Heart left ventricle (tissue), 16 donors: ENCODE measurements around the gene OSGEP. TPM values are rescaled to one million over a fixed set of nuclear protein-coding genes. Genes with fewer than 3 reads are reported as not detected.

Experiments used
- ATAC-seq, 4 donors: fragments of 200-7000 bp; cut with Tn5 transposase; one replicate each; pipeline ENCODE4 v1.9.1; 2020 to 2022; ENCODE audit warnings: moderate library complexity in 4 of 4, mild to moderate bottlenecking in 3 of 4, moderate number of reproducible peaks in 1 of 4
- DNase-seq, 5 donors: peaks; one replicate each; pipeline ENCODE4 v3.0.0-alpha.2; 2020
- H3K27ac ChIP-seq, 12 donors: fragments of 200-600 bp; sonication (generic) in 4 of 12; one replicate each; pipeline versions ENCODE4 v1.5.0 to v1.8.0; 2016 to 2022; ENCODE audit warnings: mild to moderate bottlenecking in 2 of 12
- H3K27me3 ChIP-seq, 9 donors: fragments of 200-600 bp; sonication (generic) in 2 of 9; one replicate each; pipeline versions ENCODE4 v1.5.1 to v1.8.0; 2016 to 2022; ENCODE audit warnings: mild to moderate bottlenecking in 3 of 9
- H3K36me3 ChIP-seq, 9 donors: fragments of 200-600 bp; sonication (generic) in 2 of 9; one replicate each; pipeline versions ENCODE4 v1.5.0 to v1.8.0; 2018 to 2022; ENCODE audit warnings: mild to moderate bottlenecking in 2 of 9
- H3K4me1 ChIP-seq, 12 donors: fragments of 200-600 bp; sonication (generic) in 4 of 12; one replicate each; pipeline versions ENCODE4 v1.5.0 to v1.8.0; 2016 to 2022; ENCODE audit warnings: mild to moderate bottlenecking in 3 of 12
- H3K4me3 ChIP-seq, 12 donors: fragments of 200-600 bp; sonication (generic) in 4 of 12; one replicate each; pipeline versions ENCODE4 v1.5.0 to v1.8.0; 2017 to 2022; ENCODE audit warnings: mild to moderate bottlenecking in 9 of 12, moderate library complexity in 4 of 12
- H3K9me3 ChIP-seq, 12 donors: fragments of 200-600 bp; sonication (generic) in 4 of 12; one replicate each; pipeline versions ENCODE4 v1.5.0 to v1.8.0; 2016 to 2022; ENCODE audit warnings: mild to moderate bottlenecking in 1 of 12
- POLR2A ChIP-seq, 2 donors: fragments of 450-650 bp; IDR thresholded peaks; one replicate each; pipeline ENCODE4 v1.6.1; 2017; ENCODE audit warnings: antibody characterized with exemption in 2 of 2, mild to moderate bottlenecking in 2 of 2, moderate library complexity in 2 of 2
- WGBS, 4 donors: extraction: QIAGEN DNeasy Blood & Tissue Kit in 2 of 4; methylation state at CpG; one replicate each; pipeline versions ENCODE4 v1.1.5 to v1.1.7; 2013 to 2018; 5-methylcytosine and 5-hydroxymethylcytosine counted together
- intact Hi-C, 10 donors: fragments of 100-400 bp; cut with DNase I; formaldehyde crosslinking; loops; one replicate each; pipeline versions ENCODE4 v1.11.1 to v1.14.2; 2022
- polyA plus RNA-seq, 2 donors: library from polyadenylated mRNA; stranded (reverse); fragments of 200-250 nt; gene quantifications; one replicate each; pipeline ENCODE4 v1.2.3, GENCODE V29; 2013
- total RNA-seq, 9 donors: library from RNA; depleted of rRNA in 2 of 9; stranded (reverse); fragments of >200 nt in 2 of 9; fragmentation: NEBNext Ultra II Directional in 3 of 9; extraction: Animal tissue kit (Norgen Biotek cat#: 25700) in 3 of 9; gene quantifications; one replicate each; pipeline versions ENCODE4 v1.1.0 to v1.2.4, GENCODE V29; 2016 to 2023
- TF ChIP-seq, protein P1 (sequence below), 12 donors: fragments of 200-600 bp; sonication (generic) in 4 of 12; IDR thresholded peaks; one replicate each; pipeline versions ENCODE4 v1.5.0 to v1.8.0; 2018 to 2022; ENCODE audit warnings: antibody characterized with exemption in 12 of 12, mild to moderate bottlenecking in 5 of 12
- donor health status: ischemic (EF 13 %, LVEDD 7.1; RV severe dilation, severe dysfunction).
- donor health status: healthy with polysubstance abuse.
- donor health status: DM: no; HTN: yes; CAD: no.
- donor health status: DM: no; HTN: no; CAD: no.
- donor health status: ischemic (EF 25% LVEDD 6.9; RV normal size, moderate dysfunction).
- donor health status: ischemic (EF 25% LVEDD 5.7; RV mildly dilated, moderate dysfunction).
- donor health status: healthy.
- donor health status: DM: yes; HTN: yes; CAD: no.
- donor health status: ischemic (EF 35%, LVEDD 5.7; RV mildly dilated, moderate dysfunction).
- donor health status: nonischemic (EF 11% LVEDD 7.7; RV severe dilation, severe dysfunction).
- donor health status: DM: yes; HTN: yes; CAD: no.
- donor health status: PGD.
- donor health status: ischemic (EF 29% LVEDD 5.4; RV normal size, mild dysfunction).
- donor health status: nonischemic (EF 23%, LVEDD 6.1; RV moderate dilation, normal function).

The OSGEP gene
- total and polyA plus RNA-seq, 11 donors = 16.1 to 40.9 (median 21.6) TPM

DNA sequence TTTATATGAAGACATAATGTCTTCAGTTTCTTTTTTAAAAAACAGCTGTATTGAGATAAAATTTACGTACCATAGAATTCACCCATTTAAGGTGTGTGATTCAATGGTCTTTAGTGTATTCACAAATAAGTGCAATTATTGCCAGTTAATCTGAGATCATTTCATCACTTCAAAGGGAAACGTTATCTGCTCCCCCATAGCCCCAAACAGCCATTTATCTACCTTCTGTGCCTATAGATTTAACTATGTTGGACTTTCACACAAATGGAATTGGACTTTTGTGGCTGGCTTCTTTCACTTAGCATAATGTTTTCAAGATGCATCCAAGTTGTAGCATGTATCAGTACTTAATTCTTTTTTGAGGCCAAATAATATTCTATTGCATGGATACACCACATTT lies 24.3 kb upstream of the OSGEP start:
- 93 to 97% (median 96%) methylated on average over 2 of the region's 2 CpGs for WGBS, 4 donors
- H3K4me1 ChIP-seq = peaks cover 0 to 25% (median 16%) of the 10 kb centered on the region in 12 donors
- H3K9me3 ChIP-seq = no peaks in the 10 kb centered on the region
- intact Hi-C loops = no loop called here
- DNase-seq = no peak
- no peak overlapping the region for H3K4me3 ChIP-seq
- no peak for TF ChIP-seq POLR2A (IDR thresholded peaks at IDR 0.05)
- TF ChIP-seq, protein P1, sequence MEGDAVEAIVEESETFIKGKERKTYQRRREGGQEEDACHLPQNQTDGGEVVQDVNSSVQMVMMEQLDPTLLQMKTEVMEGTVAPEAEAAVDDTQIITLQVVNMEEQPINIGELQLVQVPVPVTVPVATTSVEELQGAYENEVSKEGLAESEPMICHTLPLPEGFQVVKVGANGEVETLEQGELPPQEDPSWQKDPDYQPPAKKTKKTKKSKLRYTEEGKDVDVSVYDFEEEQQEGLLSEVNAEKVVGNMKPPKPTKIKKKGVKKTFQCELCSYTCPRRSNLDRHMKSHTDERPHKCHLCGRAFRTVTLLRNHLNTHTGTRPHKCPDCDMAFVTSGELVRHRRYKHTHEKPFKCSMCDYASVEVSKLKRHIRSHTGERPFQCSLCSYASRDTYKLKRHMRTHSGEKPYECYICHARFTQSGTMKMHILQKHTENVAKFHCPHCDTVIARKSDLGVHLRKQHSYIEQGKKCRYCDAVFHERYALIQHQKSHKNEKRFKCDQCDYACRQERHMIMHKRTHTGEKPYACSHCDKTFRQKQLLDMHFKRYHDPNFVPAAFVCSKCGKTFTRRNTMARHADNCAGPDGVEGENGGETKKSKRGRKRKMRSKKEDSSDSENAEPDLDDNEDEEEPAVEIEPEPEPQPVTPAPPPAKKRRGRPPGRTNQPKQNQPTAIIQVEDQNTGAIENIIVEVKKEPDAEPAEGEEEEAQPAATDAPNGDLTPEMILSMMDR (IDR thresholded peaks at IDR 0.05) = no peak
- H3K27me3 ChIP-seq = no peaks in the 10 kb centered on the region
- peaks cover 0 to 45% (median 24%) of the 10 kb centered on the region in 9 donors for H3K36me3 ChIP-seq
- peak overlapping the region in 2 of 12 donors; percentile 67 to 87 for H3K27ac ChIP-seq
- no peak for ATAC-seq

DNA sequence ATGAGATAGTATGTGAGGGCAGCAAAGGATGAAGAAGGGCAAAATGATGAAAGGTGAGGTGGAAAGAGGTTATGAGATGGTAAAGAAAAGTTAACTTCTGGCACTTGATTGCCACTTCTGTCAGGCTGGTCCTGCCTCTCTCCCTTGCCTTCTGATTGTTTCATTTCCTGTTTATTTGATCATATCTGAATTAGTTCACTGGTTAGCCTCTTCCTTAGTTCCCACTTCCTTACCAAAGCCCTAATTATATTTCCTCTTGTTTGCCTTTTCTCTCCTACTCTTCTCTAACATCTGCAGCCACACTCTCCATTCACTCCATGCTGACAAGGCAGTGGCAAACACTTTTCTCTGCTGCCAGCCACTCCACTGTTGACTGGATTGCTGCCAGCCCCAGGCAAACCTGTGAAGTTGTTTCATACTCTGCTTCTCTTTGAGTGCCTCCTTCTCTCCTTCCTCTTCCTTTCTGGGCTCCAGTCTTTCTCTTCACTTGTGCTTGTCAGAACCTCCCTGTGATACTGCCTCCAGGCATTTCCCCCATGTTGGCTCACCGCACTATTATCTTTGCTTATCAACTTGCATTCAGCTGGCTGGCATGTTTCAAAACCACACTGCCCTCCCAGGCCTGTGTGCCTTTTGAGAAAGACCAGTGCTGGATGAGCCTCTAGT lies 22.7 kb upstream of the OSGEP start:
- 13 to 32% (median 22%) methylated on average over 1 of the region's 1 CpG for WGBS, 4 donors
- peaks cover 0 to 61% (median 30%) of the 10 kb centered on the region in 9 donors for H3K36me3 ChIP-seq
- peak overlapping the region in 10 of 12 donors; percentile 42 to 87 (median 58) for H3K27ac ChIP-seq
- H3K9me3 ChIP-seq = no peaks in the 10 kb centered on the region
- no peaks in the 10 kb centered on the region for H3K27me3 ChIP-seq
- DNase-seq (peak in 4 of 5 donors; percentile 35 to 60 (median 50)), ATAC-seq (peak; percentile 64 to 92 (median 84))
- TF ChIP-seq, protein P1 (IDR thresholded peaks at IDR 0.05) = no peak
- no peak for TF ChIP-seq POLR2A (IDR thresholded peaks at IDR 0.05)
- peak overlapping the region in 2 of 12 donors; percentile 10 to 17 for H3K4me3 ChIP-seq
- intact Hi-C loops = no loop called here
- H3K4me1 ChIP-seq = peaks cover 0 to 38% (median 18%) of the 10 kb centered on the region in 12 donors

DNA sequence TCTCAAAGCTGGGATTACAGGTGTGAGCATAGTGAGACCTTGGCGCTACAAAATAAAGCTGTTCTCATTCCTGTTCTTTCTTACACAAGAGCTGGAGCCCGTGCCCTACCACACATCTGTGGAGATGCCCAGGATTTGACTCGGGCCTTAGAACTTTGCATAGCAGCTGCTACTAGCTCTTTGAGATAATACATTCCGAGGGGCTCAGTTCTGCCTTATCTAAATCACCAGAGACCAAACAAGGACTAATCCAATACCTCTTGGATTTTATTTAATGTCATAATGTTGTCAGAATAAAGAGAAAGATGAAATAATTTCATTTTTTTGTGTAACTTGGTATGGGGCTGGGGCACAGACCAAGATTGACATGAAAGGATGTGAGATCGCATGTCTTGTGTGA lies 22.2 kb upstream of the OSGEP start:
- Histone ChIP-seq H3K4me1 (peaks cover 0 to 43% (median 20%) of the 10 kb centered on the region in 12 donors), H3K9me3 (no peaks in the 10 kb centered on the region), H3K36me3 (peaks cover 0 to 66% (median 30%) of the 10 kb centered on the region in 9 donors), H3K4me3 (no peak overlapping the region), H3K27ac (peak overlapping the region in 7 of 12 donors; percentile 46 to 87 (median 59)), H3K27me3 (no peaks in the 10 kb centered on the region)
- peak in 1 of 4 donors; percentile 21 for ATAC-seq
- TF ChIP-seq POLR2A (IDR thresholded peaks at IDR 0.05) = no peak
- TF ChIP-seq, protein P1 (IDR thresholded peaks at IDR 0.05) = no peak
- WGBS, 4 donors = 62 to 72% (median 66%) methylated on average over 5 of the region's 5 CpGs
- intact Hi-C loops = no loop called here
- DNase-seq = no peak

DNA sequence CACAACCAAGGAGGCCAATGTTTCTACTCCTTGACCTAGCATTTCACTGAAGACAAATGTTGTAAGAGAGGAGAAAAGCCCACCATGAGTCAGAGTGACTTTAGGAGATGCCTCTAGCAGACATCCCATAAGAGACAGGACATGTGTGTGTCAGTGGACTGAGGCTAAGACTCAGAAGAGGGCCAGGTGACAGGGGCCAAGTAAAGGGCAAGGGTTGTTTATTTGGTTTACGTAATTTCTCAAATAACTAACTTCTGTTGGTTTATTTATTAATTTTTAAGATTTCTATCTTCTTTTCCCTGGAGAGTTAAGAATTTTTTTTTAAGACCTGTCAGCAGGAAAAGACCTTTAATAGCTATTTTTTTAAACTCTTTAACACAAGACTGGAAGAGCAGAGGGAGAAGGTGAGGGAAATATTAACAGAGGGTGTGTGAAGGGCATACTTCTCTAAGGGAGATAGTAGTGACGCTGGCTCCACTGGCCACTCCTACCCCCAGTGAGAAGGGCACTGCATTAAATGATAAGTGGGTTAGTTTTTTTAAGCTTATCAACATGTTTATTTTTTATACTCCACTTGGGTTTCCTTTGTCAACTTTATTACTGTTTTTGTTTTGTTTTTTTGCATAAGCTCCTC lies 18.0 kb upstream of the OSGEP start:
- no peak for DNase-seq
- no peaks in the 10 kb centered on the region for H3K9me3 ChIP-seq
- intact Hi-C loops = loop anchor here in 1 of 10 donors (5.0 kb wide), 1 partner anchor 135 kb away; no protein-coding TSS in a partner anchor
- TF ChIP-seq, protein P1 (IDR thresholded peaks at IDR 0.05) = no peak
- no peak for TF ChIP-seq POLR2A (IDR thresholded peaks at IDR 0.05)
- H3K27me3 ChIP-seq = no peaks in the 10 kb centered on the region
- 66 to 70% (median 67%) methylated on average over 2 of the region's 2 CpGs for WGBS, 4 donors
- H3K4me1 ChIP-seq = peaks cover 4 to 55% (median 24%) of the 10 kb centered on the region in 12 donors
- ATAC-seq = no peak
- H3K27ac ChIP-seq = no peak overlapping the region
- no peak overlapping the region for H3K4me3 ChIP-seq
- H3K36me3 ChIP-seq = peaks cover 0 to 57% (median 30%) of the 10 kb centered on the region in 9 donors
